Stimulated activated CD8-positive, alpha-beta memory T cell treated with anti-CD3 and anti-CD28 coated beads, Interleukin-4, amount 100 ng/mL, for 4 hours (primary cell): ENCODE data around the gene COQ5.
"Not testable (repeated sequence)": the region's sequence is repeated elsewhere in the genome, so short reads cannot be mapped to it uniquely, and the experiment has no call there.

Experiments
- DNase-seq, 2 donors: peaks; one replicate each; pipeline ENCODE4 v3.0.0-alpha.2; 2020; ENCODE audit warnings: low read depth in 2 of 2, low spot score in 1 of 2

COQ5 gene, protein sequence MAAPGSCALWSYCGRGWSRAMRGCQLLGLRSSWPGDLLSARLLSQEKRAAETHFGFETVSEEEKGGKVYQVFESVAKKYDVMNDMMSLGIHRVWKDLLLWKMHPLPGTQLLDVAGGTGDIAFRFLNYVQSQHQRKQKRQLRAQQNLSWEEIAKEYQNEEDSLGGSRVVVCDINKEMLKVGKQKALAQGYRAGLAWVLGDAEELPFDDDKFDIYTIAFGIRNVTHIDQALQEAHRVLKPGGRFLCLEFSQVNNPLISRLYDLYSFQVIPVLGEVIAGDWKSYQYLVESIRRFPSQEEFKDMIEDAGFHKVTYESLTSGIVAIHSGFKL

DNA sequence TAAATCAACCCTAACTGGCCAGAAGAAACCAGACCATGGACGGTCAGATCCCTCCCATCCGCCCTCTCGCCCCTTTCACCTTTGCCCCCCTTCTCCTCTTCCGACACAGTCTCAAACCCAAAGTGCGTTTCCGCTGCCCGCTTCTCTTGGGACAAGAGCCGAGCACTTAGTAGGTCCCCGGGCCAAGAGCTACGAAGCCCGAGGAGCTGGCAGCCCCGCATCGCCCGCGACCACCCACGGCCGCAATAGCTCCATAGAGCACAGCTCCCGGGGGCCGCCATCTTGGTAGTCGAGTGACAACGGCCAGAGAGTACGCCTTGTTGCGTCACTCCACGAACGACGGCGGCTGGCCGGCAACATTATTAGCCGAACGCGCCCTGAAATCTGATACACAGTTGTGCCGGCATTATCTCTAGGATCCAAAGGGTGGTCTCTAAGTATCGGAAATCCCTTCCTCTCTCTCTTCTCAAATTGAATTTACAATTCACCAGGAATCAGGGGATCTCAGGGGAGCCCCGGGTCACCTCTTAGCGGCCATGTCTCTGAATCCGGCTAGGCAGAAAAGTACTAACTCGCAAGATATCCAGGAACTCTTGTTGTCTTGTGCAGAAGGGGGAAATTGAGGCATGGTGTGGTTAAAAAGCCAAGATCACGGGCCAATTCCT is at the start of gene COQ5:
Gene COQ5 (minus strand): TSS at position 298 of the 665 bp plus-strand sequence. CDS start 17 bp downstream, at position 281.
- DNase-seq, result peak; percentile 60 to 63

DNA sequence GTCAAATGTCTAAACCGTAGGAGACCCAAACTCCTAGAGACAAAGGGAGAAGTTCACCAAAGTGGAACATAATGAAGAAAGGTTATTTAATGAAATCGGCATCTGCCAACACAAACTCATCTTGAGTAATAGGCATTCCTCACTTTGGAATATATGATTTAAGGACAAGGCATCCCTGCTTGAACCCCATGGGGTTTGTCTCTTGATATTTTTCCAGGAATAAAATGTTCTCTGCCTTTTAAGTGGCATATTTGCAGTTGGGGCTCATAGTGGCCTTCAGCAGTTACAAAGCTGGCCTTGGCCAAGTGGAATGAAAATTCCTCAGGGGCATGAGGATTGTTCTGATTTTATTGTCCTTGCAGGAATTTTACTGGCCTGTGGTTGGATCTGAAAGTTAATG is 45.1 kb upstream of the COQ5 start:
- DNase-seq, result no peak

DNA sequence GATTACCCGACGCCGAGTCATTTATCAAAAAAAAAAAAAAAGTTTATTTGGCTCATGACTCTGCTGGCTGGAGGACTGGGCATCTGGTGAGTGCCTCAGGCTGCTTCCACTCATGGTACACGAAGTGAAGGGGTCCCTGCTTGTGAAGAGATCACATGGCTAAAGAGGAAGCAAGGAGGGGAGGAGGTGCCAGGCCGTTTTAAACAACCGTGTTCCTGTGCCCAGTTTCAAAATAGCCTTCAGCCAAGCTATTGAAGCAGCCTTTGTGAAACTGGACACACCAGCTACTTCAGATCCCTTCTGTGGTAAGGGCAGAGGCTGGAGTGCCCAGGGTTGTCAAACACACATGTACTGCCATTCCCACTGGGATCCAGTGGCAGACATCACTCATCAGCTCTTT is 44.6 kb upstream of the COQ5 start:
- no peak for DNase-seq

DNA sequence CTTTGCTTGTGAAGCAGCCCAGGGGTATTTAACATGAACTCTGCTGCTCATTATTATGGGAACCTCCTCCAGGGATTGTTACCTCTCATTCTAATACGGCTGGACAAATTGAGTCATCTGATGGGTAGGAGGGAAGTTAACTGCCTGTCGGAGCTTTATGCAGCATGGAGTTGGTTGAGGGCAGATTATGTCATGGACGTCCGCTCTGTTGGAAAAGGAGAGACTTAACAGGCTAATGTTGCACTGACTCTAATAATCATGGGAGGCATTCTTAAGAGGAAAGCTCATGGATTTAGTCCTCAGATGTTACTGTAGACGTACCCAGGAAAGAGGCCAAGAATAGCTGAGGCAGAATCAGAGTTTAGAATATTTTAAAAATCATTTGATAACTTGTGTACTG is 42.3 kb upstream of the COQ5 start:
- no peak for DNase-seq

DNA sequence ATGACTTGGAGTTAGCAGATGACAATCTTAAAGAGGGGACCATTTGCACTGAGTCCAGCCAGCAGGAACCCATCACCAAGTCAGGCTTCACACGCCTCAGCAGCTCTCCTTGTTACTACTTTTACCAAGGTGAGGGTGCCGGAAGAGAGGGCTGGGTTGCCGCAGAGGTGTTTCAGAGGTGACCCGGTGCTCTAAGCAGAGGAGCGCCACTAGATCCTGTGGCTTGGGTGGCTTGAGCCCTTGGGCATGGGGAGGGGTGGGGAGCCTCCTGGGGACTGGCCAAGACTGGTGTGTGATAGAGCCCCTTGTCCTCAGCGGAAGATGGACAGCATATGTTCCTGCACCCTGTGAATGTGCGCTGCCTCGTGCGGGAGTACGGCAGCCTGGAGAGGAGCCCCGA is 34.5 kb upstream of the COQ5 start:
- no peak for DNase-seq

DNA sequence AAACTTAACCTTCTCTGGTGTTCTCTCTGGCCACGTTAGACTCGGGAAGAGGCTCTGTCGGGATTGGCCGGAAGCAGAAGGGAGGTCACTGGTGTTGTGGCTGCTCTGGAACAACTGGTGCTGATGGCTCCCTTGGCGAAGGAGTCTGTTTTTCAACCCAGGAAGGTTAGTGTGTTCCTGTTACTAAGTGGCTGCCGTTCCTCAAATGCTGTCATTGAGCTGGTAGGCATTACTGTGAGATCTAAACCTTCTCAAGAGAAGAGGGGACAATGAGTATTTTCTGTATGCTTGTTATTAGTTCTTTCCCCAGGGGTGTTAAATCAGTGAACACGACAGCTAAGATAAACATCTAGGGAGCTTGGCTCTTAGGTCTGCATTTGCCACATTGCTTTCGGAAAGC is 33.9 kb upstream of the COQ5 start:
- DNase-seq, result no peak

DNA sequence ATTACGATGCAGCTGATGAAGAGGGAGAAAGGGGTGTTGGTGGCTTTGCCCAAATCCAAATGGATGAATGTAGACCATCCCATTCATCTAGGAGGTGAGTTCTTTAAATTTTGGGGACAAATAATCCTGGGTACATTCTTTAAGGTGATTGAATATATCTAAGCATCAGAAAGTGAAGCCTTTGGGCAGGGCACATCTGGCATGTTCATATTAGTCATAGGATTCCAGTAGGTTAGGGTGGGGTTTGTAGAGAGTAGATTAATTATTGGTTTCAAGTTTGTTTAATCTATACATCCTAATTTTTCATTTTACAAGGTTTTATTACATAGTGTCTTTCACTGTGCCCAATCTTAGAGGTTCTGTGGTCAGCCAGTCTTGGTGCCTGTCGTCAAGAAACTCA is 28.6 kb upstream of the COQ5 start:
- no peak for DNase-seq

DNA sequence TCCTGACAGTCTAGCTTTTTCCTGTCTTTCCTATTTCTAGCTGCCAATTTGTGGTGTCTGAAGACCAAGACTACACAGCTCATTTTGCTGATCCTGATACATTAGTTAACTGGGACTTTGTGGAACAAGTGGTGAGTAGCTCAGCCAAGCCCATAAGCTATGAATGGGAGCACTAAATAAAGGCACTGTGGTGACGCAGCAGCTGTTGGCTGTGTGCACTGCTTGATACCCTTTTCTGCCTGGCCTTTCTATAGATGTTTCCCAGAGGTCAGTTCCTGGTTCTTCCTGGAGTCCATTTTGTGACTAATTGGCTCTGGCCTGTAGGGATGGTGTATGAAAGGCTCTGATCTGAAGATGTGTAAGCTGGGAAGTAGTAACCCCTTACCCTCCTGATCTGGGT is 25.7 kb upstream of the COQ5 start:
- no peak for DNase-seq

DNA sequence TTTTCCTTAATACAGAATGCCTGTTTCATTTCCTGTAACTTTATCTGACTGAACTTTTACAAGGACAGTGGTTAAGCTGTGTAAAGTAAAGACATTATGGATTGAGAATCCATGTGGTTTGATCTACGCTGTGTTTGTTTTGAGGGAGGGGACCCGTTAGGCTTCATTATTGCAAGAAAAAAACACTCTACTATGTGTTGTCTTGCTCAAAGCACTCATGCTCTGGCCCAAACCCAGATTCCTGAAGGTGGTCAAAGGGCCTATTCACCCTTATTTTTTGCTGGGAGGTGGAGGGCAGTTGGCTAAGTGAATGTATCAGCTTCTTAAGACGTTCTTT is 17.1 kb upstream of the COQ5 start:
- DNase-seq, result no peak

DNA sequence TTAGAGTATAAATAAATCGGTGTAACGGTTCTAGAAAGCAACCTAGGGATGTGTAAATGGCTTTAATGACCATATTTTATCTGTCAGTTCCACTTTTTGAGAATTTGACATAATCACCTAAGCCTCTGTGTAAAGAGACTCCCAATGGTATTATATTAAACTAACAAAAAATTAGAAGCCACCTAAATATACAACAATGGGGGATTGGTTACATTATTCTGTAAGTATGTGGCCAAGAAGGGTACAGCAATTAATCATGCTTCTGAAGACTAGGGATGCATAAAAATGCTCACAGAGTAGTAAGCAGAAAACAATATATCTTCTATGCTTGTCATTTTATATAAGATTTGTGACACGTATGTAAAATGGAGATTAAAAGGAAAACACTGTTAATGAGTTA is 15.7 kb upstream of the COQ5 start:
- DNase-seq, result no peak

DNA sequence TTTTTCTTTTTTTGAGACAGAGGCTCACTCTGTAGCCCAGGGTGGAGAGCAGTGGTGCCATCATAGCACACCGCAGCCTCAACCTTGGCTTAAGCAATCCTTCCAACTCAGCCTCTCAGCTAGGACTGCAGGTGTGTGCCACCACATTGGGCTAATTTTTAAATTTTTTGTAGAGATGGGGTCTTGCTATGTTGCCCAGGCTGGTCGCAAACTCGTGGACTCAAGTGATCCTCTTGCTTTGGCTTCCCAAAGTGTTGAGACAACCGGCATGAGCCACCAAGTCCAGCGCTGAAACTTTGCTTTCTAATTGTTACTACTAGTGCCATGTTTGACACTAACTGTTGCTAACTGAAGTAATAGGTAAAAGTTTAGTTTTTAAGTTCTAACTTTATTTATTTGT is 13.2 kb upstream of the COQ5 start:
- no peak for DNase-seq

DNA sequence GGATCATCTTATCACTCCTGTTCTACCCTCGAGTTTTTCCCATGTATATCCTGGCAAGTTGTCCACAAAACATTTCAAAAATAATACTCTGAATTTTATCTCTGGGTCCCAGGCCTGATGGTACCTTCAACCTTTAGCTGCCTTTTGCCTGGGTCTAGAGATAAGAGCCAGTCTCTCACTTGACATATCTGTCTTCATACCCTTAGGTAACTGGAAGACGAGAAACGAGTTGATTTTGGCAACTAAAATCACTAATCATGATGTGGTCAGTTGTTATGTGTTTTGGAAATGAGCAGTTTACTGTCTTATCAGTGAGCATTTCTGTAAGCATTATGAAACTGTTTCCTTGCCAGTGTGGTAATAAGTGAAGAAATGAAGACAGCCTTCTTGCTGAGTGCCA is 11.5 kb upstream of the COQ5 start:
- no peak for DNase-seq

DNA sequence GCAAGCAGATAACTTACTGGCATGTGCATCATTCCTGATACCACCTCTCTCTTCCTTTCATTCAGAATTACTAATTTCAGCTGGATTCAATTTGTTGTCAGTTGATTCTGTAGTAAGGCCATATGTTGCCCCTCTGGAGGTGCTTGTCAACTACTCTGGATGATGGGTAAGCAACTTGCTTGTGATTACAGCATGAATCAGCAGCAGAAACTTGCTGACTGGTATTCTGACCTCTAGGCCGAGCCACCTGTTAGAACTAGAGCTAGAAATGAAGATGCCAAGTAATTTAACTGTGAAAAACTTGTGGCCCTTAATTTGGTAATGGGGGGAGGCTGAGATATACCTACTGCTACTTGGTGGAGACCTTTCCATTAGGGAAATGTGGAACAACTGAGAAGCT is 10.3 kb upstream of the COQ5 start:
- no peak for DNase-seq

DNA sequence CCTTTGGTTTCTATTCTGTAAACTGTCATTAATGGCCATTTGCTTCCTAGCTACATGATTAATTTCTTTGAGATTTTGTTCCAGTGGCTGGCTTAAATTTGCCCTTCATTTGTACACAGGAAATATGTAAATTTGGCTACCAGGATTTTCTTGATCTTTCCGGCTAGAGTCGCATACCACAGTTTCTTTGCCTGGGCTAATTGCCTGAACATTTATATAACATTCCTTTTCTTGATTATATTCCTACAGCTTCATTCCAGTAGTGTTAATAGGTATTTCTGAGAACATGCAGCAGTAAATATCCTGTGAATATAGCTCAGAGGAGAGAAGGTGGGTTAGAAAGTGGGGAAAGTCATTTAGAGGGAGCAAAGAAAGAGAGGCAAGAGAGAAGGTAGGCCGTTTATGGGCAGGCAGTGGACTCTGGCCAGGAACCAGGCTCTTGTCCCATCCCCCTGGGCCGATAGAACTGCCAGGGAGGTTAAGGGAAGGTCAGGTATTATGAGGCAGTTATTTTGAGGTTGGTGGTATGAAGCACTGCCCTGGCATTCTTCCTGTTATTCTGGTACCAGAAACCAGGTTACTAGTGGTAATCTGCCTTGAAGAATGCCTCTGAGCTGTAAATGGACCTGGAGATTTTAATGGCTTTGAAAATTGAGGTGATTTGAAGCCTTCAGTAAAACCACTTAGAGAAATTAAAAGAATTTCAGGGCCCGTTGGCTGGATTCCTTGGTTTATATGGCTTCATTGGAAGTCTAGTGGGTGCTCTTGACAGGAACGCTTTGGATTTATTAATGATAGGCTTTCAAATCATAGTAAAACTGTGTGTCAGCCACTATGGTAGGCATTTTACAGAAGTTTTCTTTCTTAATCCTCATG is 9.6 kb upstream of the COQ5 start:
- DNase-seq, result no peak

DNA sequence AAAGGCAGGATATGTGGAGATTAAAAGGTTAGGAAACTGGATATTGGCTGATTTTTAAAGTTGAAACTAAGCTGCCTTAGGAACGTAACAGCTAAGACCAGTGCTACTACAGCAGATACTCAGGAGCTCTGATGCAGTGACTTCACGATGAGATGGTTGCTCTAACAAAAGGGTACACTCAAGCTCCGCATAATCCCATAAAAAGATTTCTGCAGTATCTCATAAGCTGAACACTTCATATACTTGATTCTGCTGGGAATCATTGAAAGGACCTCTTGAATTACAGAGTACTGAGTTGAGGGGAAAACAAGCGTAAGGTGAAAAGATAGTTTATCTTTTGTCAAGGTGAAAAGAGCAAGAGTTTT is 8.9 kb upstream of the COQ5 start:
- DNase-seq, result no peak

DNA sequence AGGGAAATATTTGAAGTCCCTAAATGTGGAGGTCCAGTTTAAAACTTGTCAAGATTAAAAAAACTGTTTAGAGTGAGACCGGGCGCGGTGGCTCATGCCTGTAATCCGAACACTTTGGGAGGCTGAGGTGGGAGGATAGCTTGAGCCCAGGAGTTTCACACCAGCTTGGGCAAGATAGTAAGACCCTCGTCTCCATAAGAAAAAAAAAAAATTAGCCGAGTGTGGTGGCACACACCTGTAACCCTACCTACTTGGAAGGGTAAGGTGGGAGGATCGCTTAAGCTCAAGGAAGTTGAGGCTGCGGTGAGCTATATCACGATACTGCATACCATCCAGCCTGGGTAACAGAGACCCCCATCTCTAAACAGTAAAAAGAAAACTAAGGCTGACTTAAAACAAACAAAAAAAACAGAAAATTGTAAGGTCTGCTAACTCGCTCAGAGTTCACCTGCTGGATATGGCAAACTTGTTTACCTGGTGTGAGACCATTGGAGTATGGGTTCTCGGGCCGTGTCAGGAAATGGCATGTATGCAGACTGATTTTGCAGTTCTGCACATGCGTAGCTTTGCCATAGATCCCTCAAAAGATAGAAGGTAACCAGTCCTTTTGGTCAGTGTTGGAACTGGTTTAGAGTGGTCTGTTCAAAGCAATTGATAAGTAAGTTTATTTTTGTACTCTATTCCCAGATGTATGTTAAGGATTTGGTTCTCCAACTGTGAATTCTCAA is 7.3 kb upstream of the COQ5 start:
- no peak for DNase-seq

DNA sequence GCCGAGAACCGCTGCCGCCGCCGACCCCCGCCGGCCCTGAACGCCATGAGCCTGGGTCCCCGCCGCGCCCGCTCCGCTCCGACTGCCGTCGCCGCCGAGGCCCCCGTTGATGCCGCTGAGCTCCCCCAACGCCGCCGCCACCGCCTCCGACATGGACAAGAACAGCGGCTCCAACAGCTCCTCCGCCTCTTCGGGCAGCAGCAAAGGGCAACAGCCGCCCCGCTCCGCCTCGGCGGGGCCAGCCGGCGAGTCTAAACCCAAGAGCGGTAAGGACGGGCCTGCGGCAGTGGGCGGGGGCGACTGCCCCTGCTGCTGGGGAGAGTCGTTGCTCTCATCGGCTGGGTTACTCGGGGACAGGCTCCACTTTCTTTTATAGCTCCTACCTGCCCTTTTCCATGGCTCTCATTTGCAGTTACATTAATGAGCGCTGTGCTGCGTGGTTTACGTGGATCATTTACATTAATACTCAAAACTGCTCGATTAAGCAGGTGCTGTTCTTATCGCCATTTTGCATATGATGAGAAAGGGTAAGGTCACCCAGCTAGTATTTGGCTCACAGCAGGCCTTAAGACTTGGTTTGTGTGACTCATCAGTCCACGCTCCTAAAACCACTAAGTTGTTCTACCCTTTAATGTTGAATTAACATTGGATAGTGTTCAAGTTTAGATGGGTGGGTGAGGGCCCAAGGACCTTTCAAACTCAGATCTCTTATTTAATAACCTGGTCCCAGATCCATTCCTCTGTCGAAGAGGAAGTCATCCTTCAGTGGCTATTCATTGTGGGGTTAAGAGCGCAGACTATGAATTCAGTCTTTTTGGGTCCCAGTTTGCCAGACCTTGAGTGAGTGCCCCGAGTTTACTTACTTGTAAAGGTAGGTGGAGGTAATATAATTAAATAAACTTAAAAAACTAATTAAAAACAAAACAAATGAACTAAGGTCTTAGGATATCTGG is 6.0 kb upstream of the COQ5 start:
- no peak for DNase-seq

DNA sequence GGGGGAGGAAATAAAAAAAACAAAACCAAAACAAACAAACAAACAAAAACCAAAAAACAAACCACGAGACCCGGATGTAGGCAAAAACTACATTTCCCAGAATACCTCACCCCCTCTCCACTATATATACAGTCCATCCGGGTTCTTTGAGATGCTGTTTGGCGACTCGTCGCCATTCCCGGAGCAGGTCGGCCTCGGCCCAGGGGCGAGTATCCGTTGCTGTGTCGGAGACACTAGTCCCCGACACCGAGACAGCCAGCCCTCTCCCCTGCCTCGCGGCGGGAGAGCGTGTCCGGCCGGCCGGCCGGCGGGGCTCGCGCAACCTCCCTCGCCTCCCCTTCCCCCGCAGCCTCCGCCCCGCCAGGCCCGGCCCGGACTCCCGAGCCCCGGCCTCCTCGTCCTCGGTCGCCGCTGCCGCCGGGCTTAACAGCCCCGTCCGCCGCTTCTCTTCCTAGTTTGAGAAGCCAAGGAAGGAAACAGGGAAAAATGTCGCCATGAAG is 5.3 kb upstream of the COQ5 start, which contains the start of gene RNF10:
Gene RNF10 (plus strand): TSS at position 154 of the 500 bp plus-strand sequence. CDS start 456 bp downstream, outside the sequence.
- peak in 1 of 2 donors; percentile 29 for DNase-seq

DNA sequence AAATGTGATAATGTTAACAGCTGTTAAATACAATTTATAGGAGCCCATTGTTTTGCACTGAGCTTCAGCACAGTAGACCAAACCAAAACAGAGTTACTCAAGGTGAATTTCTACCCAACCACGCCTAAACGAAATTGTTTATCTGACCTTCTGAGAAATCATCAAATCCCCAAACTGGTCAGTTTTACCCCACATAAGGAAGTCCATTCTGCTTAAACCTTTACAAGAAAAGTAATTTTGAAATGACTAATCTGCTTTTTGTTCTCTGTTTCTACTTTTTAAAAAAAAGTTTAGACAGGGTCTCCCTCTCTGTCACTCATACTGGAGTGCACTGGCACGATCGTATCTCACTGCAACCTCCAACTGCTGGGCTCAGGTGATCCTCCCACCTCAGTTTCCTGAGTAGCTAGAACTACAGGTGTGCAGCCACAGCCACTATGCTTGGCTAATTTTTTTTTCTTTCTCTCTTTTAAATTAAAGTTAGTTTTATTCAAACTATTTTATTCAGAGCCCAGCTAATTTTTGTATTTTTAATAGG is 3.8 kb upstream of the COQ5 start:
- DNase-seq, result no peak

DNA sequence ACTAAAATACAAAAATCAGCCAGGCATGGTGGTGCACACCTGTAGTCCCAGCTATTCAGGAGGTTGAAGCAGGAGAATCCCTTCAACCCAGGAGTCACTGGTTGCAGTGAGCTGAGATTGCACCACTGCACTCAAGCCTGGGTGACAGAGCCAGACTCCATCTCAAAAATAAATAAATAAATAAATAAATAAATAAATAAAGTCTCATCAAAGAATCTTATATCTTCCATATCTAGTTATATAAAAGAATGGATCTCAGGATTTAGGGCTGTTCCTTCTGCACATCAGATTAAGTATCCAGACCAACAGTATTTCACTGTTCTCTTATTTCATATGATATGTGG is 1.4 kb upstream of the COQ5 start:
- not testable (repeated sequence) for DNase-seq
